Erythroblast (primary cell): ENCODE results near the gene SLC12A2.

Experiments used
- GATA1 ChIP-seq: IDR thresholded peaks from 2 replicates; pipeline ENCODE4 v1.6.1; 2011; ENCODE audit warnings: low read depth, mild to moderate bottlenecking, control low read depth, low read length, moderate library complexity
- POLR2A ChIP-seq: IDR thresholded peaks from 2 replicates; pipeline ENCODE4 v1.6.1; 2011; ENCODE audit warnings: mild to moderate bottlenecking, low read length

GRCh38 chr5:128085413-128085812, 1.8 kb downstream of the SLC12A2 start:
- TF ChIP-seq POLR2A (no peak), GATA1 (no peak)
